Stimulated activated CD4-positive, alpha-beta T cell treated with anti-CD3 and anti-CD28 coated beads, TNF-alpha, amount 100 ng/mL, for 4 hours (primary cell): Measurements from ENCODE around the gene GREB1L.
"Not testable (repeated sequence)": the region's sequence is repeated elsewhere in the genome, so short reads cannot be mapped to it uniquely, and the experiment has no call there.

ENCODE experiments used
- DNase-seq, 3 experiments: peaks; one replicate each; pipeline ENCODE4 v3.0.0-alpha.2; 2020; ENCODE audit warnings: low read depth in 3 of 3

Gene GREB1L

DNA sequence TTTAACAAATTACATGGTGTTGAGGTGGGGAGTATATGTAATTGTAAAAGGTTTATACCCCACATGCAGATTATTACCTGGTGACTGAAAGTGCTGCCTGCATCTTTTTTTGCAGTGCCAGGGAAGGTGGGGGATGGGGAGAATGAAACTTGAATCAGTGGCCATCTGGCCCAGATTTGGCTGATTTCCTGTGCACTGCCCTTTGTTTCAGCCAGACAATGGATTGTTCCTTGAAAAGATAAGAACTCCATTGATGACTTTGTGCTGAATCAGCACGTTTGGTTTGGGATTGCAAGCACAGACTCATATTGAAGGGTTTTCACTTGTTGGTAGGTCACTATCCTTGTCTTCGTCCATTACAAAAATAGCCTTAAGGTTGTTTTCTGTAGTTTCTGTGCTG lies 20.9 kb downstream of the GREB1L start:
- no peak for DNase-seq

DNA sequence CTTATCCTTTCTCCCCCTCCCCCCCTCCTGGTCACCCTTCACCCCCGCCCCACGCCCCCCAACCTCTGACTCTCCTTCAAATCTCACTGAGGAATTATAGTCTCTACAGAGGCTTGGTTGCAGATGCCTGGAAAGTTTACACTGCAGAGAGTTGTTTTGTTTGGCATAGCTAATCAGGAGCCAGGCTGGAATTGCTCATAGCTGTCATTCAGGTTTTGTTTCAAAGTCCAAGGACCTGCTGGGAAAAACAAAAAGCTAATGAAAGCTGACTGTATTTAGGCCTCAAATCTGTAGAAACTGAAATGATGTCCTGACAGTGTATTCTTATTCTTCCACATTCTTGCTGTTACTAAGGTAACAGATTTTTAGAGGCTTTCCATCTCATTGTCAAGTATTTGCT lies 22.6 kb downstream of the GREB1L start:
- no peak for DNase-seq

GRCh38 chr18:21265971-21266673 lies 24.1 kb downstream of the GREB1L start:
- no peak for DNase-seq

- DNase-seq = no peak
Measured at GRCh38 chr18:21267400-21267799, 25.4 kb downstream of the GREB1L start.

- DNase-seq = no peak
Measured at GRCh38 chr18:21269349-21269748, 27.3 kb downstream of the GREB1L start.

GRCh38 chr18:21270453-21270852 lies 28.4 kb downstream of the GREB1L start:
- no peak for DNase-seq

- DNase-seq = no peak
Measured at GRCh38 chr18:21272016-21272579, 30.1 kb downstream of the GREB1L start.

- DNase-seq = no peak
Measured at GRCh38 chr18:21273568-21273967, 31.5 kb downstream of the GREB1L start.

DNA sequence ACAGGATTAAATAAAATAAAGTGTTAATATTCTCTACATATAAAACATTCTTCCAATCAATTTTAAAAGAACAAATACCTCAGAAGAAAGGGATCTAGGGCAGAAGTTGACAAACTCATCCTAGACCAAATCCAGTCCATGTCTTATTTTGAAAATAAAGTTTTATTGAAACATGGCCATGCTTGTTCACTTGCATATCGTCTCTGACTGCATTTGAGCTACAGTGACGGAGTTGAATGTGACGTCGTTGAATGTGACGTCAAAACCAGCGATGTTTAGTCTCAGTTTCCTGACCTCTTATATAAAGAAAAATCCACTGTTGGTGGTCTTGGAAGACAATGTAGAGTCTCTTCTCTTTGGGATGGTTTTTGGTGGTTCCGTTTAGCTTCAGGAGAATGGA lies 33.6 kb downstream of the GREB1L start:
- DNase-seq = no peak

DNA sequence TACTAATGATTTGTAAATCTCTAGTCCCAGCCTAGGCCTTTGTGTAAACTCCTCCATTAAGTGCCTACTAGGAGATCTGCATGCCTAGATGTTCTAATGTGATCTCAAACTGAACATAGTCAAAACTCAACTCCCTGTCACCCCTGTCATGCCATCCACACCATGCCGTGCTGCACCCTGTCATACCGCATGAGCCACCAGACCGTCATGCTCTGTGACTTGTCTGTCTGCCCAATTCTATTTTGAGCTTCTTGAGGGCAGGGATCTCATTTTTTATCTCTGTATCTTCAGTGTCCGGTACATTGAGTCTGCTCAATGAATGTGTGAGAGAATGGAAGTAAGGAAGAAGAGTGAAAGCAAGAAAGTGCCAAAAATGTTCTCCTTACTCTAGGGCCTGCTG lies 35.5 kb downstream of the GREB1L start:
- DNase-seq = no peak

GRCh38 chr18:21278218-21278617 lies 36.2 kb downstream of the GREB1L start:
- not testable (repeated sequence) for DNase-seq

DNA sequence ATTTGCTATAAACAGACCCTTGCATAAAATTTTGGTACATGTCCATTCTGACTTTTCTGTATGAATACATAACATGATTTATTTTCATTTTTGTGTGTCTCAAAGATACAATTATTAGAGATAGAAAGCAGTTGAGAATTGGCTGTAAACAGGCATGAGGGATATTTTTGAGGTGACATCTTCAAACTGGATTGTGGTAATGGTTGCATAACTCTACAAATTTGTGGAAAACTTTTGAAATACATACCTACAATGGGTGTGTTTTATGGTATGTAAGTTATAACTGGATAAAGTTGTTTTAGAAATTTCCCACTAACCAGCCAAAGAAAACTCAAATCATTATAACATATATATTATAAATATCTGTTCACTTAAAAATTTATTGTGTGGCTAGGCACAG lies 39.6 kb downstream of the GREB1L start:
- no peak for DNase-seq

DNA sequence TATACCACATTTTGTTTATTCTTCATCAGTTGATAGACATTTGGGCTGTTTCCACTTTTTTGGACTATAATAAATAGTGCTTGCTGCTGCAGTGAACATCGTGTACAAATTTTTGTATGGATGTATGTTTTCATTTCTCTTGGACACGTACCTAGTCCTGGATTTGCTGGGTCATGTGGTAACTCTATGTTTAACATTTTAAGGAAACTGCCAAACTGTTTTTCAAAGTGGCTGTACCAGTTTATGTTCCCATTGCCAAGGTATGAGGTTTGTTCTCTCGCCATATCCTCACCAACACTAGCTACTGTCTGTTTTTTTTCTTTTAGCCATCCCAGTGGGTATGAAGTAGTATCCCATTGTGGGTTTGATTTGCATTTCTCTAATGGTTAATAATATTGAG lies 42.5 kb downstream of the GREB1L start:
- DNase-seq = no peak

- no peak for DNase-seq
Measured at GRCh38 chr18:21289827-21290226, 47.8 kb downstream of the GREB1L start.

GRCh38 chr18:21291106-21291505 lies 49.1 kb downstream of the GREB1L start:
- DNase-seq = no peak

DNA sequence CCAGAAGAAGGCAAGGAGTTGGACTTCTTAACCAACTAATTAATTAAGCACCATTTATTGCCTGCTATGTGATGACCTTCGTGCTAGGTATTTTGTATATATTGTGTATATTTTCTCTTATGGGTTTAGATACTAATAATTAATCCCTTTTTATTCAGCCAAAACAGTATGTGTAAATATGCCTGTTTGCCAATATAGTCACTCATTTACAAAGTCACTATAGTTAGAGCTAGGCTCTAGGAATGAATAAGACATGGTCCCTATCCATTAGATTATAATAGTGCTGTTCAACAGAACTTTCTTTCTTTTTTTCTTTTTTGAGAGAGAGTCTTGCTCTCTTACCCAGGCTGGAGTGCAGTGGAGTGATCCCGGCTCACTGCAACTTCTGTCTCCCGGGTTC lies 51.4 kb downstream of the GREB1L start:
- DNase-seq = no peak

DNA sequence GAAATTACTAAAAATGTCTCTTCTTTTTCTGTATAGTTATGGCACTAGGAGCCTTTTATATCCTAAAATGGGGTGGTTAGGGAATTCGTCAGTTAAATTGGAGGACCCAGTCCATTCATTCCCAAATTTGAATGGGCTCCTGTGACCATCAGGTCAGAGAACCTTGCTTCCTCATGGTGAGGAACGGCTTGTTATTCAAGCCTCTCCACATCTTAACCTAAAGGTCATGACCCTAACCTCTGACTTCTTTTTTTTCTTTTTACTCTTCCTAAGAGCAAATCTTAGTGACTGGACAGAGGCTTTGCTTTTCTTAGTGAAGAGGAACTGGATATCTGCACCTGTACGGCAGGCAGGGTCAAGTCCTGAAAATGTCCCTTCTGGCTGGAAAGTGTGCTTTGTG lies 53.1 kb downstream of the GREB1L start:
- DNase-seq = no peak

DNA sequence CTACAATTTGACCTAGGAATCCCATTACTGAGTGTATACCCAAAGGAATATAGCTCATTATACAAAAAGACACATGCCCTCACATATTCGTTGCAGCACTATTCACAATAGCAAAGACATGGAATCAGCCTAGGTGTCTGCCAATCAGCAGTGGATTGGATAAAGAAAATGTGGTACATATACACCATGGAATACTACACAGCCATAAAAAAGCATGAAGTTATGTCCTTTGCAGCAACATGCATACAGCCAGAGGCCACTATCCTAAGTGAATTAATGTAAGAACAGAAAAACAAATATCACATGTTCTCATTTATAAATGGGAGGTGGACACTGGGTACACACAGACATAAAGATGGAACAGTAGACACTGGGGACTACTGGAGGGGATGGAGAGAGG lies 54.0 kb downstream of the GREB1L start:
- DNase-seq = no peak

- no peak for DNase-seq
Measured at GRCh38 chr18:21298351-21298750, 56.3 kb downstream of the GREB1L start.

GRCh38 chr18:21300035-21300907 lies 58.2 kb downstream of the GREB1L start:
- DNase-seq = no peak

DNA sequence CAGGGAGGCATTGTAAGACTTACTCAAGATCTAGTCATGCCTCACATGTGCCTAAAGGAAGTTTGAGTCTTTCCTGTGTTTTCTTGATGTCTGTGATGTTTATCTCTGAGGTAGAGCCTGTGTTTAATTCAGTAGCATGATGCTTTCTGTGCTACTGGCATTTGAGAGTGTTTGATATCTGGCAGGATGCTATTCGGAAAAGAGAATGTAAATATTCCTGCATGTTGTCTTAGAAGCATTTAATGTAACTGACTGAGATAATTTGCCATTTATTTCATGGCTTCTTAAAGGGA lies 58.8 kb downstream of the GREB1L start:
- no peak for DNase-seq

DNA sequence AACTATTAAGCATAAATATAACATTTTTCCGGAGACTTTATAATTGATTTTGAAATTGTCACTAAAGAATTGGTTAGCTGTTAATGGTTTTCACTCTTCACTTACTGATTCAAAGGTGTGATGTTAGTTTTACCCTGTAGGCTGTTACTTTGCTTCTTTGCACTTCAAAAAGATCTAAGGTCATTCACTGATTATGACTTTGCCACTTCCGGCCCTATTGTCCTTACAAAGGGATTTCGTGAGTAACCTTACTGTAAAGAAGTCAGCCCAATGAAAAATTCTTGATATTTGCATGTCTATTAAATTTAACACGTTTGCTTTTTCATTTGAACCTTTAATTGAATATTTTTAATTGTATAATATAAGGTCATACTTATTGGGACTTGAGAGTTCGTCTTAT lies 61.4 kb downstream of the GREB1L start:
- no peak for DNase-seq

DNA sequence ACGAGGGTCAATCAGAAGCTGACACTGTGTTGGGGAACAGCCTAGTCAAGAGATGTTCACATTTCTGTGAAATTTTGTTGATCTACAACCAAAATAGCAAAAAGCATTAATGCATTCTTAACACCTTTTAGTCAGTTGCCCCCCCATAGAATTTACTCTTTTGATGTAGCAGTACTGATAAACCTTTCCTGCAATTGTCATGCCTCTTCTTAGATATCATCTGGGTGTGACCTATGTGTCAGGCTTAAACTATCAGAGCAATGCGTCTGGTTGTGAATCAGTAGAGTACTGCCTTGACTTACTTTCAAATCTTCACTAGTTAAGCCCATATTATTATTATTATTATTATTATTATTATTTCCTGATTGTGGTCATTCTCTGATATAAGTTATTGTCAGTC lies 61.9 kb downstream of the GREB1L start:
- DNase-seq = no peak
